Endothelial cell of umbilical vein (primary cell): ENCODE data around the gene TMEM176A. TPM values are rescaled to one million over a fixed set of nuclear protein-coding genes. Genes with fewer than 3 reads are reported as not detected.

ENCODE experiments used
- BruUV-seq: library from RNA; stranded (reverse); fragments of 400-500 nt; replicated peaks from 2 replicates; lab custom pipeline; 2021; lab: Mats Ljungman, UMichigan
- CTCF ChIA-PET: fragments of 300-600, 350-600 bp; sonication (Branson Sonifier 250); formaldehyde crosslinking; loops from one replicate; lab custom pipeline; 2021; ENCODE audit warnings: antibody characterized with exemption, inconsistent platforms; lab: Charles Lee
- POLR2A ChIA-PET: fragments of 300-600, 350-600 bp; sonication (Branson Sonifier 250); formaldehyde crosslinking; loops from one replicate; lab custom pipeline; 2021; ENCODE audit warnings: antibody characterized with exemption, inconsistent platforms; lab: Charles Lee
- DNase-seq: peaks from one replicate; pipeline ENCODE4 v3.0.0-alpha.2; 2011; ENCODE audit warnings: low read depth, low spot score
- FAIRE-seq: peaks from 2 replicates; lab custom pipeline; 2011; peaks lifted over from hg19 to GRCh38; lab: Jason Lieb, UNC
- H2AFZ ChIP-seq: 2 replicates; pipeline ENCODE4 v1.6.0; 2012; ENCODE audit warnings: low read depth, low read length, control low read depth, inconsistent platforms
- H3K27ac ChIP-seq: 2 replicates; pipeline ENCODE4 v1.5.1; 2011; ENCODE audit warnings: low read depth, mild to moderate bottlenecking, control low read depth, low read length, moderate library complexity; ENCODE audit not compliant: insufficient read depth
- H3K27me3 ChIP-seq, 2 experiments: 2 replicates each; pipeline versions ENCODE4 v1.6.0 to v1.6.1; 2011; ENCODE audit warnings: low read length in 2 of 2, mixed read lengths in 1 of 2; ENCODE audit not compliant: control insufficient read depth in 2 of 2, insufficient read depth in 2 of 2
- H3K36me3 ChIP-seq, 2 experiments: 2 replicates in 1 of 2; 3 replicates in 1 of 2; pipeline ENCODE4 v1.5.1; 2011; ENCODE audit warnings: low read length in 2 of 2, mild to moderate bottlenecking in 1 of 2, moderate library complexity in 1 of 2; ENCODE audit not compliant: control insufficient read depth in 2 of 2, insufficient read depth in 2 of 2; ENCODE audit errors: extremely low read depth in 1 of 2
- H3K4me1 ChIP-seq: 3 replicates; pipeline ENCODE4 v1.5.1; 2011; ENCODE audit warnings: mild to moderate bottlenecking, low read length; ENCODE audit not compliant: control insufficient read depth, insufficient read depth; ENCODE audit errors: extremely low read depth
- H3K4me2 ChIP-seq: 2 replicates; pipeline ENCODE4 v1.6.1; 2011; ENCODE audit warnings: low read length, control low read depth, mixed read lengths; ENCODE audit not compliant: insufficient read depth
- H3K4me3 ChIP-seq, 3 experiments: fragments of 200-600 bp in 1 of 3; sonication (generic), shearing (Covaris generic) in 1 of 3; replicated peaks in 1 of 3; 2 replicates each; pipeline ENCODE4 v1.5.1; 2011 to 2016; ENCODE audit warnings: control low read depth in 3 of 3, low read length in 3 of 3, mild to moderate bottlenecking in 2 of 3, inconsistent platforms in 1 of 3, low read depth in 1 of 3, moderate library complexity in 1 of 3; ENCODE audit not compliant: insufficient read depth in 1 of 3
- H3K79me2 ChIP-seq: 2 replicates; pipeline ENCODE4 v1.6.0; 2012; ENCODE audit warnings: low read length, inconsistent platforms; ENCODE audit not compliant: control insufficient read depth, insufficient read depth
- H3K9ac ChIP-seq: replicated peaks from 2 replicates; pipeline ENCODE3; 2011; ENCODE audit warnings: low read length, control low read depth; ENCODE audit not compliant: insufficient read depth; ENCODE audit errors: extremely low read depth
- H3K9me1 ChIP-seq: replicated peaks from 3 replicates; pipeline ENCODE4 v1.6.0; 2011; ENCODE audit warnings: mild to moderate bottlenecking, low read length; ENCODE audit not compliant: control insufficient read depth, insufficient read depth; ENCODE audit errors: extremely low read depth
- H3K9me3 ChIP-seq: replicated peaks from 2 replicates; pipeline ENCODE4 v1.5.1; 2012; ENCODE audit warnings: low read length, inconsistent platforms; ENCODE audit not compliant: control insufficient read depth, insufficient read depth
- H4K20me1 ChIP-seq: replicated peaks from 2 replicates; pipeline ENCODE3; 2011; ENCODE audit warnings: mild to moderate bottlenecking, low read length; ENCODE audit not compliant: control insufficient read depth, insufficient read depth; ENCODE audit errors: extremely low read depth
- CTCF ChIP-seq, 2 donors: IDR thresholded peaks; 1 replicate in 1 of 2; 2 replicates in 1 of 2; pipeline ENCODE4 v1.5.1; 2011; ENCODE audit warnings: low read length in 2 of 2, mild to moderate bottlenecking in 2 of 2, moderate library complexity in 2 of 2, control low read depth in 1 of 2, inconsistent platforms in 1 of 2, low read depth in 1 of 2; ENCODE audit not compliant: insufficient read depth in 1 of 2; ENCODE audit errors: extremely low read depth in 1 of 2
- EZH2 ChIP-seq: IDR thresholded peaks from 2 replicates; pipeline ENCODE4 v1.6.1; 2012; ENCODE audit warnings: borderline replicate concordance, low read depth, mild to moderate bottlenecking, moderate library complexity, low read length, inconsistent platforms; ENCODE audit not compliant: severe bottlenecking
- FOS ChIP-seq: IDR thresholded peaks from 2 replicates; pipeline ENCODE4 v1.6.1; 2011; ENCODE audit warnings: mild to moderate bottlenecking, low read length, moderate library complexity, borderline replicate concordance; ENCODE audit not compliant: insufficient read depth
- GATA2 ChIP-seq: IDR thresholded peaks from 2 replicates; pipeline ENCODE4 v1.7.0; 2011; ENCODE audit warnings: low read depth, mild to moderate bottlenecking, moderate library complexity, mixed read lengths, low read length; ENCODE audit not compliant: insufficient read length, insufficient read depth
- JUN ChIP-seq: IDR thresholded peaks from 2 replicates; pipeline ENCODE4 v1.6.1; 2011; ENCODE audit warnings: borderline replicate concordance, low read depth; ENCODE audit not compliant: insufficient read length, insufficient read depth
- MAX ChIP-seq: IDR thresholded peaks from 2 replicates; pipeline ENCODE4 v1.6.1; 2011; ENCODE audit not compliant: insufficient read depth, insufficient read length
- MYC ChIP-seq: IDR thresholded peaks from one replicate; pipeline ENCODE4 v1.6.1; 2011; ENCODE audit warnings: mild to moderate bottlenecking, low read depth, low read length
- POLR2A ChIP-seq: IDR thresholded peaks from 2 replicates; pipeline ENCODE4 v1.6.1; 2012; ENCODE audit warnings: low read depth, mild to moderate bottlenecking, control low read depth, low read length
- POLR2AphosphoS5 ChIP-seq: IDR thresholded peaks from 2 replicates; pipeline ENCODE4 v1.6.1; 2012; ENCODE audit warnings: low read depth, mild to moderate bottlenecking, control low read depth, low read length, moderate library complexity; ENCODE audit not compliant: insufficient read depth
- dilution Hi-C: fragments of 300-500 bp; cut with MboI; formaldehyde crosslinking; loops from one replicate; pipeline ENCODE4 v1.15.0; 2019; ENCODE audit warnings: low sequenced_read_pairs; ENCODE audit not compliant: extremely low pct_ligation_motif_present
- intact Hi-C: fragments of 100-400 bp; cut with micrococcal nuclease; formaldehyde crosslinking; loops from one replicate; pipeline ENCODE4 v1.10.0; 2022
- polyA plus RNA-seq, 4 experiments: library from polyadenylated mRNA; depleted of rRNA in 3 of 4; stranded (reverse) in 3 of 4; unstranded in 1 of 4; fragments of >200 nt; gene quantifications; 2 replicates each; pipeline versions ENCODE4 v1.2.1 to v1.2.3, GENCODE V29; 2011 to 2012; ENCODE audit warnings: missing spikeins in 1 of 4
- total RNA-seq: library from RNA; stranded (reverse); gene quantifications from 2 replicates; pipeline ENCODE4 v1.2.3, GENCODE V29; 2021

Gene TMEM176A
- total and polyA plus RNA-seq, 2 donors (not counting 3 experiments of a cell fraction or from before 2014, with no cell fraction given) = not detected

- dilution Hi-C loops (no loop called here), intact Hi-C loops (no loop called here)
- Histone ChIP-seq H3K79me2 (no peaks in the 10 kb centered on the region), H3K27me3 (peaks cover 18 to 19% of the 10 kb centered on the region in 2 experiments), H3K9me3 (no peaks in the 10 kb centered on the region), H3K9me1 (no peaks in the 10 kb centered on the region), H3K4me2 (no peak overlapping the region), H3K4me1 (no peaks in the 10 kb centered on the region), H2AFZ (no peak overlapping the region), H3K36me3 (no peaks in the 10 kb centered on the region), H3K27ac (no peak overlapping the region), H3K9ac (no peak overlapping the region), H4K20me1 (no peaks in the 10 kb centered on the region), H3K4me3 (no peak overlapping the region)
- DNase-seq (no peak), FAIRE-seq (no peak)
- CTCF ChIA-PET = no interaction called here
- BruUV-seq = no TSS peak
- POLR2A ChIA-PET = no interaction called here
- TF ChIP-seq POLR2AphosphoS5 = no peak
- no peak for TF ChIP-seq GATA2
- no peak for TF ChIP-seq EZH2
- no peak for TF ChIP-seq JUN
- TF ChIP-seq FOS = no peak
- no peak for TF ChIP-seq MAX
- TF ChIP-seq POLR2A = no peak
- no peak for TF ChIP-seq CTCF (IDR thresholded peaks at IDR 0.05; ENCODE audit: extremely low read depth in 1 of 2, insufficient read depth in 1 of 2, low read depth in 1 of 2, low read length in 2 of 2)
- TF ChIP-seq MYC = no peak
These were observed 19.5 kb upstream of the TMEM176A start for GRCh38 chr7:150781103-150781502.
